SU-DHL-6 (cell line): Measurements from ENCODE around the gene TTK.

Source experiments
- EZH2phosphoT487 ChIP-seq: fragments of 200-600 bp; sonication (generic), shearing (Covaris generic); conservative IDR thresholded peaks from 2 replicates; pipeline ENCODE4 v1.6.1; 2018; ENCODE audit warnings: mild to moderate bottlenecking, antibody characterized with exemption, low read length, moderate library complexity, mixed read lengths
- TF ChIP-seq, protein P1 (sequence below): fragments of 200-600 bp; sonication (generic); IDR thresholded peaks from one replicate; pipeline ENCODE4 v1.5.1; 2017; ENCODE audit warnings: antibody characterized with exemption, mild to moderate bottlenecking, low read length, moderate library complexity; ENCODE audit not compliant: insufficient read depth, poor library complexity, severe bottlenecking

DNA sequence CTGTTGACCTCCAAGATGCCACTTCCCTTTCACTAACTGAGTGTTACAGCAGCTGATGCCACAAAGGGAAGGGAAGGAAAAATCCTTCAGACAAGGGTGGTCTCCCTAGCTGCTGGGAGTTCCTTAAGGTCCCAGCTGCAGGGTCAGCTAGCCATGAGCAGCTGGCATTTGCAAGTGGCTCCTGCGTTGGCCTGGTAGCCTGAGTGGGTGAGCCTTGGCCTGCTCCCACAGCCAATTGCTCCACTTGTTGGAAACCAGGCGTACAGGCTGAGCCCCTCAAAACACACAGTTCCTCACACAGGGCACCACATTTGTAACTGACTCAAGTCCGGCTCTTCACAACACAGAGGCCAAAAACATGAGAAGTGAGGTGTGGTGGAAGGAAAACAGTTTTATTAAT is 16.7 kb downstream of the TTK start:
- TF ChIP-seq, protein P1, sequence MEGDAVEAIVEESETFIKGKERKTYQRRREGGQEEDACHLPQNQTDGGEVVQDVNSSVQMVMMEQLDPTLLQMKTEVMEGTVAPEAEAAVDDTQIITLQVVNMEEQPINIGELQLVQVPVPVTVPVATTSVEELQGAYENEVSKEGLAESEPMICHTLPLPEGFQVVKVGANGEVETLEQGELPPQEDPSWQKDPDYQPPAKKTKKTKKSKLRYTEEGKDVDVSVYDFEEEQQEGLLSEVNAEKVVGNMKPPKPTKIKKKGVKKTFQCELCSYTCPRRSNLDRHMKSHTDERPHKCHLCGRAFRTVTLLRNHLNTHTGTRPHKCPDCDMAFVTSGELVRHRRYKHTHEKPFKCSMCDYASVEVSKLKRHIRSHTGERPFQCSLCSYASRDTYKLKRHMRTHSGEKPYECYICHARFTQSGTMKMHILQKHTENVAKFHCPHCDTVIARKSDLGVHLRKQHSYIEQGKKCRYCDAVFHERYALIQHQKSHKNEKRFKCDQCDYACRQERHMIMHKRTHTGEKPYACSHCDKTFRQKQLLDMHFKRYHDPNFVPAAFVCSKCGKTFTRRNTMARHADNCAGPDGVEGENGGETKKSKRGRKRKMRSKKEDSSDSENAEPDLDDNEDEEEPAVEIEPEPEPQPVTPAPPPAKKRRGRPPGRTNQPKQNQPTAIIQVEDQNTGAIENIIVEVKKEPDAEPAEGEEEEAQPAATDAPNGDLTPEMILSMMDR = no peak
- no peak for TF ChIP-seq EZH2phosphoT487
